ENCODE data around the gene PAPPA.

The PAPPA gene

GRCh38 chr9:116360989-116361388, 207.4 kb downstream of the PAPPA start:
- TF ChIP-seq, protein P1, sequence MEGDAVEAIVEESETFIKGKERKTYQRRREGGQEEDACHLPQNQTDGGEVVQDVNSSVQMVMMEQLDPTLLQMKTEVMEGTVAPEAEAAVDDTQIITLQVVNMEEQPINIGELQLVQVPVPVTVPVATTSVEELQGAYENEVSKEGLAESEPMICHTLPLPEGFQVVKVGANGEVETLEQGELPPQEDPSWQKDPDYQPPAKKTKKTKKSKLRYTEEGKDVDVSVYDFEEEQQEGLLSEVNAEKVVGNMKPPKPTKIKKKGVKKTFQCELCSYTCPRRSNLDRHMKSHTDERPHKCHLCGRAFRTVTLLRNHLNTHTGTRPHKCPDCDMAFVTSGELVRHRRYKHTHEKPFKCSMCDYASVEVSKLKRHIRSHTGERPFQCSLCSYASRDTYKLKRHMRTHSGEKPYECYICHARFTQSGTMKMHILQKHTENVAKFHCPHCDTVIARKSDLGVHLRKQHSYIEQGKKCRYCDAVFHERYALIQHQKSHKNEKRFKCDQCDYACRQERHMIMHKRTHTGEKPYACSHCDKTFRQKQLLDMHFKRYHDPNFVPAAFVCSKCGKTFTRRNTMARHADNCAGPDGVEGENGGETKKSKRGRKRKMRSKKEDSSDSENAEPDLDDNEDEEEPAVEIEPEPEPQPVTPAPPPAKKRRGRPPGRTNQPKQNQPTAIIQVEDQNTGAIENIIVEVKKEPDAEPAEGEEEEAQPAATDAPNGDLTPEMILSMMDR (conservative IDR thresholded peaks at IDR 0.05; ENCODE audit: low read depth, low read length), result no peak
- peak; percentile 48 for DNase-seq (ENCODE audit: low read depth)
- no peak overlapping the region for H3K4me3 ChIP-seq (ENCODE audit: low read depth, low read length)

- DNase-seq (ENCODE audit: low read depth), result no peak
- TF ChIP-seq, protein P1 (conservative IDR thresholded peaks at IDR 0.05; ENCODE audit: low read depth, low read length), result no peak
- H3K4me3 ChIP-seq (ENCODE audit: low read depth, low read length), result no peak overlapping the region
Observed at GRCh38 chr9:116361547-116361946, 208.0 kb downstream of the PAPPA start.

- no peak for DNase-seq (ENCODE audit: low read depth)
- TF ChIP-seq, protein P1 (conservative IDR thresholded peaks at IDR 0.05; ENCODE audit: low read depth, low read length), result no peak
- H3K4me3 ChIP-seq (ENCODE audit: low read depth, low read length), result no peak overlapping the region
Observed at GRCh38 chr9:116362493-116362892, 208.9 kb downstream of the PAPPA start.

- H3K4me3 ChIP-seq (ENCODE audit: low read depth, low read length), result no peak overlapping the region
- peak; percentile 76 for DNase-seq (ENCODE audit: low read depth)
- TF ChIP-seq, protein P1 (conservative IDR thresholded peaks at IDR 0.05; ENCODE audit: low read depth, low read length), result peak; percentile 41
Observed at GRCh38 chr9:116365056-116365471, 211.5 kb downstream of the PAPPA start.

GRCh38 chr9:116366241-116366640, 212.7 kb downstream of the PAPPA start:
- DNase-seq (ENCODE audit: low read depth), result no peak
- H3K4me3 ChIP-seq (ENCODE audit: low read depth, low read length), result no peak overlapping the region
- TF ChIP-seq, protein P1 (conservative IDR thresholded peaks at IDR 0.05; ENCODE audit: low read depth, low read length), result no peak

GRCh38 chr9:116368680-116369079, 215.1 kb downstream of the PAPPA start:
- TF ChIP-seq, protein P1 (conservative IDR thresholded peaks at IDR 0.05; ENCODE audit: low read depth, low read length), result no peak
- no peak overlapping the region for H3K4me3 ChIP-seq (ENCODE audit: low read depth, low read length)
- no peak for DNase-seq (ENCODE audit: low read depth)

DNA sequence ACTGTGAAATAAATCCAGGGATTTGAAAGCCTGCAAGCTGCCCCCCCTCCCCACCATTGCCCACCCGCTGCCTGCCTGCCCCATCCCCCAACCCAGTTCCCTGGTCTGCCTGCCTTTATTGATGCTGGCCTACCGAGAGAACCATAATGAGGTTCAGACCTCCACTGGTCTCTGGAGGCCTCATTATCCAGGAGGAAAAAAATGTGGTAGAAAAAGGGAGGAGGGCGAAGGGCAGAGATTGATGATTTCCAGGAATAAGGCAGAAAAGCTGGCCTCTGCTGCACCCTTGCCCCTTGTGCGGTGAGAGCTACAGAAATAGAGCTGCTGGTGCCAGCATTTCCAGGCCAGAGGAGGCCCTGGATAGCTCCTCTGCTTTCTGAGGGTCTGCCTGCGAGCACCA, 216.1 kb downstream of the PAPPA start:
- no peak for DNase-seq (ENCODE audit: low read depth)
- H3K4me3 ChIP-seq (ENCODE audit: low read depth, low read length), result no peak overlapping the region

More for the DNA sequence above, 216.1 kb downstream of the PAPPA start:
- TF ChIP-seq, protein P1 (conservative IDR thresholded peaks at IDR 0.05; ENCODE audit: low read depth, low read length), result no peak

All from choroid plexus epithelial cell (primary cell).